GM12891 (cell line): ENCODE measurements around the gene FBLN2.
"Not testable (repeated sequence)": the region's sequence is repeated elsewhere in the genome, so short reads cannot be mapped to it uniquely, and the experiment has no call there.

Experiments
- POLR2A ChIP-seq: IDR thresholded peaks from 2 replicates; pipeline ENCODE4 v1.6.1; 2011; ENCODE audit warnings: low read depth, low read length, control low read depth
- POLR2AphosphoS5 ChIP-seq: IDR thresholded peaks from 2 replicates; pipeline ENCODE4 v1.6.1; 2011; ENCODE audit warnings: low read depth, low read length, control low read depth

DNA sequence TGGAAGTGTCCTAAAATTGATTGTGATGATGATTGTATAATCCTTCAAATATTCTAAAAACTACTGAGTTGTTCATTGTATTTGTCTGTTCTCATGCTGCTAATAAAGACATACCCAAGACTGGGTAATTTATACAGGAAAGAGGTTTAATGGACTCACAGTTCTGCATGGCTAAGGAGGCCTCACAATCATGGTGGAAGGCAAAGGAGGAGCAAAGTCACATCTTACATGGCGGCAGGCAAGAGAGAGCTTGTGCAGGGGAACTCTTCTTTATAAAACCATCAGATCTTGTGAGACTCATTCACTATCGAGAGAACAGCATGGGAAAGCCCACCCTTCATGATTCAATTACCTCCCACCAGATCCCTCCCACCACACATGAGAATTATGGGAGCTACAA, 27.2 kb upstream of the FBLN2 start:
- TF ChIP-seq POLR2A, POLR2AphosphoS5: not testable (repeated sequence)
